HL-60/S4 treated with retinoic acid at 250 ng/mL for 4 days and 3 days (cell line): ENCODE results near the gene LRPAP1.

Source experiments
- in situ Hi-C: fragments of 300-500 bp; cut with MboI; formaldehyde crosslinking; loops from 2 replicates; pipeline ENCODE4 v1.7.0; 2022; ENCODE audit warnings: low sequenced_read_pairs

Gene LRPAP1

GRCh38 chr4:3488820-3489219 lies 43.4 kb downstream of the LRPAP1 start:
- in situ Hi-C loops = no loop called here

GRCh38 chr4:3487861-3488260 lies 44.4 kb downstream of the LRPAP1 start:
- in situ Hi-C loops = no loop called here

- in situ Hi-C loops = no loop called here
Observed at GRCh38 chr4:3486541-3487540, 45.4 kb downstream of the LRPAP1 start.

GRCh38 chr4:3485886-3486540 lies 46.2 kb downstream of the LRPAP1 start:
- in situ Hi-C loops = no loop called here

- in situ Hi-C loops = no loop called here
Observed at GRCh38 chr4:3485011-3485791, 47.0 kb downstream of the LRPAP1 start.

- in situ Hi-C loops = no loop called here
Observed at GRCh38 chr4:3484057-3484973, 47.9 kb downstream of the LRPAP1 start.

GRCh38 chr4:3483471-3483921 lies 48.7 kb downstream of the LRPAP1 start:
- in situ Hi-C loops = no loop called here

- in situ Hi-C loops = no loop called here
Observed at GRCh38 chr4:3482707-3483106, 49.5 kb downstream of the LRPAP1 start.

GRCh38 chr4:3481783-3482393 lies 50.3 kb downstream of the LRPAP1 start:
- in situ Hi-C loops = no loop called here

- in situ Hi-C loops = no loop called here
Observed at GRCh38 chr4:3481113-3481531, 51.1 kb downstream of the LRPAP1 start.

- in situ Hi-C loops = no loop called here
Observed at GRCh38 chr4:3480528-3481112, 51.6 kb downstream of the LRPAP1 start.

GRCh38 chr4:3479358-3480101 lies 52.7 kb downstream of the LRPAP1 start:
- in situ Hi-C loops = no loop called here

GRCh38 chr4:3478446-3479357 lies 53.5 kb downstream of the LRPAP1 start:
- in situ Hi-C loops = no loop called here

GRCh38 chr4:3477750-3478430 lies 54.3 kb downstream of the LRPAP1 start:
- in situ Hi-C loops = no loop called here

- in situ Hi-C loops = no loop called here
Observed at GRCh38 chr4:3476936-3477749, 55.1 kb downstream of the LRPAP1 start.

GRCh38 chr4:3476341-3476747 lies 55.9 kb downstream of the LRPAP1 start:
- in situ Hi-C loops = no loop called here
